ENCODE data around the gene SLC22A31. TPM values are rescaled to one million over a fixed set of nuclear protein-coding genes. Genes with fewer than 3 reads are reported as not detected.

Gene SLC22A31
- total RNA-seq, 1 donor from 2014 or later = not detected

DNA sequence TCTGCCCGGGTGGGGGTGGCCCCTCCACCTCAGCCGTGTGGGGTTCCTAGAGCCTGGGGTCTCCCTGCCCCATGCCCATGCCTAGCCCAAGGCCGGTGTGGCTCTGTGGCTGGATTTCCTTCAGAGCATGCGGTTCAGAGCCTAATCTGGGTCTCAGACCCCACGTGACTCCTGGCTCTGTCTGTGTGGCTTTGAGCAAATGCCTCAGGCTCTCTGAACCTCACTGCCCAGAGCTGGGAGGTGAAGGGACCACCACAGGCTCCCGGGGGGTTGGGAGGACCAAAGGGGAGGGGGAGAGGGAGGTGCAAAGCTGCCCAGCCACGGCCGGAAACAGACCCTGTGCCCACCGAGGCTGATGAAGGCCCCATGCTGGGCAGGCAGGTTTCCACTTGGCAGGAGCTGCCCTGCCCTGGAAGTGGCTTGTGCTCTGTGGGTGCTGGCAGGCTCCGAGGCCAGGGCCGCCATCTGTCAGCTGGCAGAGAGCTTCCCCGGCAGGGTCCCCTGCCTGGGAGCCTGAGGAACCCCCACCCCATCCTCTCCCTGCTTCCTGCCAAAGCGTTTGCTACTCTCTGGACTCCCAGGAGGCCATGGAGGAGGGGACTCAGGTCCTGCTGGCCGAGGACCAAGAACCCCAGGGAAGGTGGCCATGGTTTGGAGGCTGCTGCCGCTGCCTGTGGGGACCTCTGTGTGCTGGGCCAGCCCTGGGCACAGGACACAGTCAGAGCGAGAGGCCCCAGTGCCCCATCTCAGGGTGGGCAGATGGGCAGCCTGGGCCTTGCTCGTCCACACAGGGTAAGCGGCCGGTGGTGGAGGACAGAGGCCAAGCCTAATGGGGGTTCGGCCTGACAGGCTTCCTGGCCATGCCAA is 24.8 kb downstream of the SLC22A31 start:
- no peak overlapping the region for H3K27ac ChIP-seq
- H3K4me3 ChIP-seq = no peak overlapping the region
- H3K9me3 ChIP-seq = no peaks in the 10 kb centered on the region
- TF ChIP-seq, protein P1, sequence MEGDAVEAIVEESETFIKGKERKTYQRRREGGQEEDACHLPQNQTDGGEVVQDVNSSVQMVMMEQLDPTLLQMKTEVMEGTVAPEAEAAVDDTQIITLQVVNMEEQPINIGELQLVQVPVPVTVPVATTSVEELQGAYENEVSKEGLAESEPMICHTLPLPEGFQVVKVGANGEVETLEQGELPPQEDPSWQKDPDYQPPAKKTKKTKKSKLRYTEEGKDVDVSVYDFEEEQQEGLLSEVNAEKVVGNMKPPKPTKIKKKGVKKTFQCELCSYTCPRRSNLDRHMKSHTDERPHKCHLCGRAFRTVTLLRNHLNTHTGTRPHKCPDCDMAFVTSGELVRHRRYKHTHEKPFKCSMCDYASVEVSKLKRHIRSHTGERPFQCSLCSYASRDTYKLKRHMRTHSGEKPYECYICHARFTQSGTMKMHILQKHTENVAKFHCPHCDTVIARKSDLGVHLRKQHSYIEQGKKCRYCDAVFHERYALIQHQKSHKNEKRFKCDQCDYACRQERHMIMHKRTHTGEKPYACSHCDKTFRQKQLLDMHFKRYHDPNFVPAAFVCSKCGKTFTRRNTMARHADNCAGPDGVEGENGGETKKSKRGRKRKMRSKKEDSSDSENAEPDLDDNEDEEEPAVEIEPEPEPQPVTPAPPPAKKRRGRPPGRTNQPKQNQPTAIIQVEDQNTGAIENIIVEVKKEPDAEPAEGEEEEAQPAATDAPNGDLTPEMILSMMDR (IDR thresholded peaks at IDR 0.05) = no peak
- DNase-seq (ENCODE audit: low spot score in 2 of 2) = no peak
- intact Hi-C loops (cut with DNase I) = no loop called here
- peaks cover 6 to 8% of the 10 kb centered on the region in 2 donors for H3K4me1 ChIP-seq
- no peaks in the 10 kb centered on the region for H3K36me3 ChIP-seq
- H3K27me3 ChIP-seq = peaks cover 5% of the 10 kb centered on the region

DNA sequence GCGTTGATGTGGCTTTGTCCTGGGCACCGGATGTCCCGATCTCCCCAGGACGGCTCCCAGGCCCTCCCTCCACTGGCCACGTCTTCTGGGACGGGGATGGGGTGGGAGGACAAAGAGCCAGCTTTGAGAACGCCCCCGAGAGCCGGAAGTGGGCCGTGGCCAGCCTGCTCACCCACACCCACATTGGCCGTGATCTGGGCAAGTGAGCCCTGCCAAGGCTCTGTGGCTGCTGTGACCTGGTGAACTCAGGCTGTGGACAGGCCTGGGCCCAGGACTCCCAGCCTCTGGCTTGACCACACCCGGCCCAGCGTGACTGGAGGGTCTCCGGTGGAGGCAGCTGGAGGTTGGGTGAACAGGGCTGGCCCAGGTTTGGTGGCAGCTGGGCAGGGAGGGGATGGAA is 25.5 kb downstream of the SLC22A31 start:
- H3K27me3 ChIP-seq = peaks cover 6% of the 10 kb centered on the region
- intact Hi-C loops (cut with DNase I) = no loop called here
- no peaks in the 10 kb centered on the region for H3K36me3 ChIP-seq
- TF ChIP-seq, protein P1 (IDR thresholded peaks at IDR 0.05) = no peak
- H3K4me3 ChIP-seq = no peak overlapping the region
- H3K27ac ChIP-seq = no peak overlapping the region
- no peak for DNase-seq (ENCODE audit: low spot score in 2 of 2)
- no peaks in the 10 kb centered on the region for H3K9me3 ChIP-seq
- H3K4me1 ChIP-seq = peaks cover 6 to 8% of the 10 kb centered on the region in 2 donors

DNA sequence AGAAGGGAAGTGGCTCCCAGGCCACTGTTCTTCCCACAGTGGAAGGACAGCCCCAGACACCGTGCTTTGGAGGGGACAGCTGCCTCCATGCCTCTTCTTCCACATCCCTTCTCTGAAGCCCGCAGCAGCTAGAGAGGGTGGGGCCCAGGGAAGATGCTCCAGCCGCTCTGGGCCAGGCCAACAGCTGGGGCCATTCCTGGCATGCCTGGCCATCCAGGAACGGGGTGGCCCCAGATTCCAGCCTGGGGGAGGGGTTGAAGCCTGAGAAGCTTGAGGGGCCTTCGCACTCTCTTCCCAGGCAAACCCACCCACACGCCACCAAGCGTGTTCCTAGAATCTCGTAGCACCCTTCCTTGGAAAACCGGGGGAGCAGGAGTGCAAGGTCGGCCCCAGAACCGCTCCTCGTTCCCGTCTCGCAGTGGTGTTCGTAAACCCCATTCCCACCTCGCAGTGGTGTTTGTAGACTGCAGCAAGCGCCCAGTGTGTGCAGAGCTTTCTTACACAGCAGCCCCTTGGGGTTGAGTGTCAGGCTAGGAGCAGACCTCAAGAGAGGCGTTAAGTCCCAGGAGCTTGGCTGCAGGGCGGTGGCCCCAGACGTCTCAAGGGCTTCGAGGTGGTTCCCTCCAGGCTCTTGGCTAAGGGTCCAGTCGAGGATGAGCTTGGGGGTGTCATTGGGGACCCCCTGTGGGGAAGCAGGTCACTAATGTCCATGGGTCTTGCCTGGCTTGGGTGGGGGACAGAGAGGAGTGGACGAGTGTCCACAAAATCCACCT is 26.1 kb downstream of the SLC22A31 start:
- Histone ChIP-seq H3K27me3 (peaks cover 6% of the 10 kb centered on the region), H3K36me3 (no peaks in the 10 kb centered on the region), H3K4me3 (no peak overlapping the region), H3K9me3 (no peaks in the 10 kb centered on the region), H3K4me1 (peaks cover 6 to 8% of the 10 kb centered on the region in 2 donors), H3K27ac (no peak overlapping the region)
- TF ChIP-seq, protein P1 (IDR thresholded peaks at IDR 0.05) = no peak
- DNase-seq (ENCODE audit: low spot score in 2 of 2) = no peak
- intact Hi-C loops (cut with DNase I) = no loop called here

DNA sequence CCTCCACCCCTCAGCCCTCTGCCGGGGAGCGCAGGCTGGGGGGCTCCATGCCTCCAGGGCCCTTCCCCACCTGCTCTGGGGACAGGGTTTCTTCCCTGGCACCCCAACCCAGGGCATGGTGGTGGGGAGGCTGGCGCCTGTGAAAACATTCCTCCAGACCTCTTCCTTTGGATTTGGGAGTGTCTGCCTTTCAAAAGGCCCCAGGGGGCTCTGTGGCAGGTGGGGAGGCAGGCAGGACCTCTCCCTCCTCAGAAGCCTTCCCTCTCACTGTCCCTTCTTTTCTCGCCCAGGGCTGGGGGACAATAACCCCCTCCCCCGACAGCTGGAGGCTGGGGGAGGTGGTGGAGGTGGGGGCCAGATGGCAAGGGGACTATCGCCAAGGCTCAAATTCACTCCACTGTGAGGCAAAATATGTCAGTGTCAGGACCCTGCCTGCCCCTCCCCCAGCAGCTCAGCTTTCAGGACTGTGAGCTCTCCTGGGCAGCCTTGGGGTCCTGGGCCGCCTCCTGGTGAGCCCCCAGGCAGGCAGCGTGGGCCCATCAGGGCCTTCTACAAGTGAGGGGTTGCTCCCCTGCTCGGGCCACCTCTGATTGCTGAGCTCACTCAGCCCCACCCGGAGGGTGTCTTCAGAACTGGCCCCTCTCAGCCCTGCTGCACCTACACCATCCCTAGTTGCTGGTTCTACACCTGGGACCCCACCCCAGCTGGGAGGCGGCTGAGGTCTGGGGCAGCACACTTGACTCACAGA is 27.0 kb downstream of the SLC22A31 start:
- peaks cover 13% of the 10 kb centered on the region for H3K27me3 ChIP-seq
- H3K9me3 ChIP-seq = no peaks in the 10 kb centered on the region
- no peak overlapping the region for H3K4me3 ChIP-seq
- DNase-seq (ENCODE audit: low spot score in 2 of 2) = no peak
- intact Hi-C loops (cut with DNase I) = no loop called here
- TF ChIP-seq, protein P1 (IDR thresholded peaks at IDR 0.05) = no peak
- no peak overlapping the region for H3K27ac ChIP-seq
- no peaks in the 10 kb centered on the region for H3K36me3 ChIP-seq
- H3K4me1 ChIP-seq = peaks cover 6 to 8% of the 10 kb centered on the region in 2 donors

DNA sequence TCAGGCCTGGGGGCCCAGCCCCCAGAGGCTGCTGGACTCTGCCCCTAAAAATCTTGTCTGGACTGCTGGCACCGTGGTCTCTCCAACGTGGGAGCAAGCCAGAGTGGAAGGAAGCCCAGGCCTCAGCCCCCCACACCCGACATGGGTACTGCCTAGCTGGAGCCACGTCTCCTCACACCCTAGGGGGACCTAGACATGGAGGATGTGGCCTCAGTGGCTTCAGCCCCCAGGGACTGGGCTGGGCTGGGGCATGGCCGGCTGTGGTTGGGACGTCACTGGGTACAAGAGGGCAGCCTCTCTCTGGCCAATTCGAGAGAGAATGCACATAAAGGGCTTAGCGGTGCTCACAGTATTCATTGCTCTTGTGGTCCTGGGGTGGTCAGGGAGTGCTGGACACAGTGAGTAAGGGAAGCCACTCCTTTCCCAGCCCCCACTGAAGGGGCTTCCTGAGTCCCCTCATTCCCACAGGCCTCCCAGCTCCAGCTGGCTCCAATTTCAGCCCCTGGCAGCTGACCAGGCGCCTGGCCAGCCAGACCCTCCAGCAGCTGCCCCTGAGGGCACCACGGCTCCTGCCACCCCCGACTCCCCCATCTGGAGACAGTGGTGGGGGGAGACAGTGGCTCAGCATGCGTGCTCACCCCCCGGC is 27.7 kb downstream of the SLC22A31 start:
- no peak overlapping the region for H3K27ac ChIP-seq

More for the DNA sequence above, 27.7 kb downstream of the SLC22A31 start:
- Histone ChIP-seq H3K4me3 (no peak overlapping the region), H3K36me3 (no peaks in the 10 kb centered on the region), H3K4me1 (peaks cover 6 to 8% of the 10 kb centered on the region in 2 donors), H3K9me3 (no peaks in the 10 kb centered on the region), H3K27me3 (peaks cover 18% of the 10 kb centered on the region)
- TF ChIP-seq, protein P1 (IDR thresholded peaks at IDR 0.05) = no peak
- intact Hi-C loops (cut with DNase I) = no loop called here
- DNase-seq (ENCODE audit: low spot score in 2 of 2) = no peak
